Neural crest cell (in vitro differentiated cells): ENCODE results near the gene ETFRF1. TPM values are rescaled to one million over a fixed set of nuclear protein-coding genes. Genes with fewer than 3 reads are reported as not detected.

Source experiments
- DNase-seq: peaks from one replicate; pipeline ENCODE4 v3.0.0; 2021; ENCODE audit warnings: low read depth, mixed read lengths, low spot score
- H3K27ac Mint-ChIP-seq: one replicate; pipeline ENCODE4 v1.8.0; 2021; ENCODE audit warnings: mild to moderate bottlenecking, mixed read lengths; ENCODE audit not compliant: unreplicated experiment
- H3K27me3 Mint-ChIP-seq: 2 replicates; pipeline ENCODE4 v1.8.0; 2021; ENCODE audit warnings: low read depth, mild to moderate bottlenecking, mixed read lengths
- H3K36me3 Mint-ChIP-seq: 2 replicates; pipeline ENCODE4 v1.8.0; 2021; ENCODE audit warnings: low read depth, mild to moderate bottlenecking, mixed read lengths
- H3K4me1 Mint-ChIP-seq: 2 replicates; pipeline ENCODE4 v1.8.0; 2021; ENCODE audit warnings: mixed read lengths
- H3K4me3 Mint-ChIP-seq: one replicate; pipeline ENCODE4 v1.8.0; 2021; ENCODE audit warnings: mild to moderate bottlenecking, mixed read lengths
- H3K9me3 Mint-ChIP-seq: 2 replicates; pipeline ENCODE4 v1.8.0; 2021; ENCODE audit warnings: mixed read lengths
- CTCF ChIP-seq: fragments of 200-600 bp; sonication (generic); conservative IDR thresholded peaks from 2 replicates; pipeline ENCODE4 v1.5.0; 2021; ENCODE audit warnings: antibody characterized with exemption, mild to moderate bottlenecking
- total RNA-seq: library from RNA; stranded (reverse); gene quantifications from 2 replicates; pipeline ENCODE4 v1.2.1, GENCODE V29; 2021

The ETFRF1 gene
- total RNA-seq, 1 donor from 2014 or later, result 14.1 TPM

- no peak for DNase-seq
- Mint-ChIP-seq H3K9me3 (no peaks in the 10 kb centered on the region), H3K4me3 (peak overlapping the region; percentile 97), H3K4me1 (peaks cover 20% of the 10 kb centered on the region), H3K27ac (peak overlapping the region; percentile 93), H3K36me3 (no peaks in the 10 kb centered on the region), H3K27me3 (no peaks in the 10 kb centered on the region)
- no peak for TF ChIP-seq CTCF
These were observed 348 bp upstream of the ETFRF1 start for GRCh38 chr12:25194722-25195055.

GRCh38 chr12:25197608-25198007 is 2.6 kb downstream of the ETFRF1 start:
- no peak for TF ChIP-seq CTCF
- no peak for DNase-seq
- H3K36me3 Mint-ChIP-seq, result no peaks in the 10 kb centered on the region
- H3K27ac Mint-ChIP-seq, result no peak overlapping the region
- H3K4me1 Mint-ChIP-seq, result peaks cover 20% of the 10 kb centered on the region
- no peak overlapping the region for H3K4me3 Mint-ChIP-seq
- no peaks in the 10 kb centered on the region for H3K27me3 Mint-ChIP-seq
- no peaks in the 10 kb centered on the region for H3K9me3 Mint-ChIP-seq

- TF ChIP-seq CTCF, result no peak
- Mint-ChIP-seq H3K4me3 (no peak overlapping the region), H3K36me3 (peaks cover 3% of the 10 kb centered on the region), H3K27ac (no peak overlapping the region), H3K9me3 (no peaks in the 10 kb centered on the region), H3K4me1 (peaks cover 5% of the 10 kb centered on the region), H3K27me3 (no peaks in the 10 kb centered on the region)
- no peak for DNase-seq
These were observed 5.7 kb downstream of the ETFRF1 start for GRCh38 chr12:25200703-25201102.

- Mint-ChIP-seq H3K4me1 (no peaks in the 10 kb centered on the region), H3K27me3 (no peaks in the 10 kb centered on the region), H3K4me3 (no peak overlapping the region), H3K36me3 (peaks cover 3% of the 10 kb centered on the region), H3K9me3 (no peaks in the 10 kb centered on the region), H3K27ac (no peak overlapping the region)
- no peak for TF ChIP-seq CTCF
- DNase-seq, result no peak
These were observed 7.1 kb downstream of the ETFRF1 start for GRCh38 chr12:25202137-25202536.

- no peak for DNase-seq
- H3K9me3 Mint-ChIP-seq, result no peaks in the 10 kb centered on the region
- no peaks in the 10 kb centered on the region for H3K27me3 Mint-ChIP-seq
- no peak overlapping the region for H3K4me3 Mint-ChIP-seq
- no peaks in the 10 kb centered on the region for H3K4me1 Mint-ChIP-seq
- no peak overlapping the region for H3K27ac Mint-ChIP-seq
- H3K36me3 Mint-ChIP-seq, result peaks cover 3% of the 10 kb centered on the region
- TF ChIP-seq CTCF, result no peak
These were observed 12.4 kb downstream of the ETFRF1 start for GRCh38 chr12:25207411-25207810.

- Mint-ChIP-seq H3K4me1 (no peaks in the 10 kb centered on the region), H3K27me3 (no peaks in the 10 kb centered on the region), H3K27ac (no peak overlapping the region), H3K4me3 (no peak overlapping the region), H3K36me3 (peaks cover 3% of the 10 kb centered on the region), H3K9me3 (no peaks in the 10 kb centered on the region)
- no peak for DNase-seq
- no peak for TF ChIP-seq CTCF
These were observed 12.8 kb downstream of the ETFRF1 start for GRCh38 chr12:25207846-25208245.
